ENCODE data around the gene GASK1B. TPM values are rescaled to one million over a fixed set of nuclear protein-coding genes. Genes with fewer than 3 reads are reported as not detected.
A peak's percentile ranks its signal among the peaks of the same experiment; 100 is the strongest.

GASK1B gene
- total RNA-seq, 1 experiment from 2014 or later, result 1.1 TPM

DNA sequence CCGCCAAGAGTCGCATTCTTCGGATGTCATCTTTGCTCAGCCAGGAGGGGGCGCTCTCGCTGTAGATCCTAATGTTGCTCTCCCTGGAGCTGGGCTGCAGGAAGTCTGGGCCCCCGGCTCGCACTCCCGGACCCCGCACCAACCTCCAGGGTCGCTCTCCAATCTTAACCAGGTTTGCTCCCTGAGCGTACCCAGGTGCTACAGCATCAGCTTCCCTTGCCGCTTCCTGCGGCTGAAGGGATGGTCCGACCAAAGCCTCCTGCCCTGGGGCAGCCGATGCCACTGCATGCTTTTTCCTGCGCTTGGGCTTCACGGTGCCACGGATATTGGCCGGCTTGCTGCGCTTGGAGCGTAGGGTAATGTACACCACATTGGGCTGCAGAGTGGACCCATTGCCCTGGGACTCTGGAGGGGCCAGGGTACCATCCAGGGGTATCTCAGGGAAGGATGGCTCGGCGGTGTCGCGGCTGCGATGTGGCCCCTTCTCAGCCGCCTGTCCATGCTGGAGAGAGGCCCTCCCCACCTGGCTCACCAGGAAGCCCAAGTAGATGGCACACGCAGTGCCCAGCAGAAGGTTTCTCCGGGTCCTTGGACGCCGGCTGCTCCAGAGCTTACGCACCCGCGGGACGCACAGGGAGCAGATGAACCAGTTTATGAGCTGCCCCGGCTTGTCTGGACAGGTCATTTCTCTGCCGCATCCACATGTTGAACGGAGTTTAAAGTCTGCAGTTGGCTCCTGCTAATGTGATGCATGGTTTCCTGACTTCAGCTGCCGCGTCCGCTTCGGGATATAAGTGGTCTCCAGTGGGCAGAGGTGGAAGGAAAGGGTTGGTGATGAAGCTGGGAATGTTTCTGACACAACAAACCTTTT is 1.9 kb downstream of the GASK1B start:
- no TSS peak for BruUV-seq (replicated peaks)
- H3K36me3 ChIP-seq (ENCODE audit: control insufficient read depth, insufficient read depth, low read length), result no peaks in the 10 kb centered on the region
- in situ Hi-C loops (cut with HindIII; ENCODE audit: low pct_unique_long_range_greater_than_20kb, low sequenced_read_pairs) (no loop called here), intact Hi-C loops (cut with micrococcal nuclease; ENCODE audit: unreplicated experiment) (loop anchor here (5.0 kb wide), 1 partner anchor 954 kb away; no protein-coding TSS in a partner anchor)
- DNase-seq (ENCODE audit: low read depth, low spot score), result no peak
- ChIA-PET POLR2A (no interaction called here), CTCF (no interaction called here)
- no peaks in the 10 kb centered on the region for H3K27me3 ChIP-seq (ENCODE audit: control insufficient read depth, insufficient read depth, low read length)
- TF ChIP-seq CTCF (IDR thresholded peaks at IDR 0.05) (peak; percentile 48), TCF7L2 (IDR thresholded peaks at IDR 0.05; ENCODE audit: low read depth, low read length) (no peak)
- no peak overlapping the region for H3K27ac ChIP-seq (ENCODE audit: low read length)
- no peak for ATAC-seq
- H3K4me3 ChIP-seq (ENCODE audit: low read depth in 2 of 2, low read length in 2 of 2), result no peak overlapping the region
- H3K4me1 ChIP-seq (ENCODE audit: control insufficient read depth, insufficient read depth, low read length), result peaks cover 3% of the 10 kb centered on the region; the same call in 1 of the 2 replicates
- H3K9me3 ChIP-seq (ENCODE audit: control insufficient read depth, insufficient read depth, low read depth, low read length), result no peaks in the 10 kb centered on the region

- peaks cover 3% of the 10 kb centered on the region; the same call in 1 of the 2 replicates for H3K4me1 ChIP-seq (ENCODE audit: control insufficient read depth, insufficient read depth, low read length)
- no peak overlapping the region for H3K4me3 ChIP-seq (ENCODE audit: low read depth in 2 of 2, low read length in 2 of 2)
- ChIA-PET POLR2A (no interaction called here), CTCF (no interaction called here)
- H3K36me3 ChIP-seq (ENCODE audit: control insufficient read depth, insufficient read depth, low read length), result no peaks in the 10 kb centered on the region
- TF ChIP-seq POLR2AphosphoS5 (IDR thresholded peaks at IDR 0.05; ENCODE audit: low read depth, low read length) (no peak), TCF7L2 (IDR thresholded peaks at IDR 0.05; ENCODE audit: low read depth, low read length) (no peak)
- no peaks in the 10 kb centered on the region for H3K9me3 ChIP-seq (ENCODE audit: control insufficient read depth, insufficient read depth, low read depth, low read length)
- intact Hi-C loops (cut with micrococcal nuclease; ENCODE audit: unreplicated experiment), result loop anchor here (5.0 kb wide), 1 partner anchor 953 kb away; no protein-coding TSS in a partner anchor
- H3K27ac ChIP-seq (ENCODE audit: low read length), result no peak overlapping the region
- H3K27me3 ChIP-seq (ENCODE audit: control insufficient read depth, insufficient read depth, low read length), result no peaks in the 10 kb centered on the region
- ATAC-seq (no peak), DNase-seq (ENCODE audit: low read depth, low spot score) (no peak)
- BruUV-seq (replicated peaks), result no TSS peak
- in situ Hi-C loops (cut with HindIII; ENCODE audit: low pct_unique_long_range_greater_than_20kb, low sequenced_read_pairs), result no loop called here
Observed at GRCh38 chr4:158169931-158170690, 2.7 kb downstream of the GASK1B start.

DNA sequence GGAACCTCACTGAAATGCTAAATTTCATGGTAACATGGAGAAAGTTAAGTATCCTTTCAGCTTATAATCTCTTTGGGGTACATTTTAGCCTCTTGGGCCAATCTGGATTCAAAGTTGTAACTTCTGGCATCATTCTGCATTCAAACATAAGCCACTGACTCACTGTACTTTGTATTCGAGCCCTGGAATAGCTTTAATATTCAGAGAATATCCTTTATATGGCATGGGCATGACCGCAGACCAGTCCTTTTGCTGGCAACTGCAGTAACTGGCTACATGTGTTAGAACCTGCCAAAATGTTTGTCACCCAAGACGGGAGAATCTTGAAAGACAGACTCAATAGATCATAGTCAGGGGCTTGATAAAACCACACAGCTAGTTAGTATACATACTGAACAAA is 3.3 kb downstream of the GASK1B start:
- POLR2A ChIA-PET, result no interaction called here
- BruUV-seq (replicated peaks), result no TSS peak
- peaks cover 3% of the 10 kb centered on the region; the same call in 1 of the 2 replicates for H3K4me1 ChIP-seq (ENCODE audit: control insufficient read depth, insufficient read depth, low read length)
- TF ChIP-seq TCF7L2 (IDR thresholded peaks at IDR 0.05; ENCODE audit: low read depth, low read length) (no peak), CTCF (IDR thresholded peaks at IDR 0.05) (no peak), POLR2AphosphoS5 (IDR thresholded peaks at IDR 0.05; ENCODE audit: low read depth, low read length) (no peak), REST (IDR thresholded peaks at IDR 0.05; ENCODE audit: insufficient read depth in 1 of 2, low read depth in 2 of 2, low read length in 1 of 2) (no peak), SIN3A (IDR thresholded peaks at IDR 0.05; ENCODE audit: borderline replicate concordance, insufficient read depth, low read depth, low read length) (no peak)
- H3K27me3 ChIP-seq (ENCODE audit: control insufficient read depth, insufficient read depth, low read length), result no peaks in the 10 kb centered on the region
- no peak for DNase-seq (ENCODE audit: low read depth, low spot score)
- CTCF ChIA-PET, result no interaction called here
- no peaks in the 10 kb centered on the region for H3K9me3 ChIP-seq (ENCODE audit: control insufficient read depth, insufficient read depth, low read depth, low read length)
- H3K4me3 ChIP-seq (ENCODE audit: low read depth in 2 of 2, low read length in 2 of 2), result no peak overlapping the region
- no peak for ATAC-seq
- H3K36me3 ChIP-seq (ENCODE audit: control insufficient read depth, insufficient read depth, low read length), result no peaks in the 10 kb centered on the region
- in situ Hi-C loops (cut with HindIII; ENCODE audit: low pct_unique_long_range_greater_than_20kb, low sequenced_read_pairs) (no loop called here), intact Hi-C loops (cut with micrococcal nuclease; ENCODE audit: unreplicated experiment) (no loop called here)
- no peak overlapping the region for H3K27ac ChIP-seq (ENCODE audit: low read length)
